NCI-H1048 (cell line): ENCODE results near the gene CEP68.
"Not testable (repeated sequence)": the region's sequence is repeated elsewhere in the genome, so short reads cannot be mapped to it uniquely, and the experiment has no call there.

Experiments used
- DNase-seq: peaks from one replicate; lab custom pipeline; 2025; lab: John Stamatoyannopoulos, UW

Gene CEP68, protein sequence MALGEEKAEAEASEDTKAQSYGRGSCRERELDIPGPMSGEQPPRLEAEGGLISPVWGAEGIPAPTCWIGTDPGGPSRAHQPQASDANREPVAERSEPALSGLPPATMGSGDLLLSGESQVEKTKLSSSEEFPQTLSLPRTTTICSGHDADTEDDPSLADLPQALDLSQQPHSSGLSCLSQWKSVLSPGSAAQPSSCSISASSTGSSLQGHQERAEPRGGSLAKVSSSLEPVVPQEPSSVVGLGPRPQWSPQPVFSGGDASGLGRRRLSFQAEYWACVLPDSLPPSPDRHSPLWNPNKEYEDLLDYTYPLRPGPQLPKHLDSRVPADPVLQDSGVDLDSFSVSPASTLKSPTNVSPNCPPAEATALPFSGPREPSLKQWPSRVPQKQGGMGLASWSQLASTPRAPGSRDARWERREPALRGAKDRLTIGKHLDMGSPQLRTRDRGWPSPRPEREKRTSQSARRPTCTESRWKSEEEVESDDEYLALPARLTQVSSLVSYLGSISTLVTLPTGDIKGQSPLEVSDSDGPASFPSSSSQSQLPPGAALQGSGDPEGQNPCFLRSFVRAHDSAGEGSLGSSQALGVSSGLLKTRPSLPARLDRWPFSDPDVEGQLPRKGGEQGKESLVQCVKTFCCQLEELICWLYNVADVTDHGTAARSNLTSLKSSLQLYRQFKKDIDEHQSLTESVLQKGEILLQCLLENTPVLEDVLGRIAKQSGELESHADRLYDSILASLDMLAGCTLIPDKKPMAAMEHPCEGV

DNA sequence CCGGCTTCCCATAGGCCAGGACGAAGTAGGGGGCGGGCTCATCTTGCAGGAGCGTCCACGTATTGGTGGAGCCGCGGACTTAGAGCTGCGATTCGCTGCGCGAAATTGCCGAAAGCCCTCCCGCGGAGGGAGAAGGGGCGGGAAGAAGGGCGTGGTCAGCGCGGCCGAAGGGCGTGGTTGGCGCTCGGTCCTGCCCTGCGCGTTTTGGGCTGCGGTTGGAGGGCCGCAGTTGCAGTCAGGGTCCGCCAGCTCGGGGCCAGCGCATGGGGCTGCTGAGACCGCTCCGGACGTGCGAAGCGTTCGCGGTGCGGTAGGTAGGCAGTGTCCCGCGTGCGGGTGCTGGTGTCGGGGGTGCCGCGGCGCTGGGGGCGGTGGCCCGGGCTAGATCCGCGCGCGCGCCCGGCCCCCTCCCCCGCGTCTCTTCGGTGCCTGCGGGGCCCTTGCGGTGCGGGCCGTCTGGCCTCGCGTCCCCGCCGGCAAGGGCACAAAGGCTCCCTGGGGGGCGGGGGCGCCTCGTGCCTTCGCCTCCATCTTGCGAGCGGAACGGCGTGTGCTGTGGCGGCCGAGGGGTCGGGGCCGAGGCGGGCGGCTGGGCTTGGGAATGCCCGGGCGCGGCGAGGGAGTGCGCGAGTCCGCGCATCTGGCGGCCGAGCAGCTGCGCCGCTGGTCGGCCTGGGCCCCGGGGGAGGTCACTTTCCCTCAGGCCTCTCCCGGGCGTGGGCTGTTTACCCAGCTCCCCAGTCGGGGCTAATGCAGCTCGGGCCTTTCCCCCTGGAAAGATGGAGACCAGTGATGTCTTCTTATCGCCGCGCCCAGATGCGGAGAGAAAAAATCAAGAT lies at the start of gene CEP68:
Gene CEP68, plus strand, starts transcription at position 202 of the 839 bp plus-strand sequence. CDS start 13,029 bp downstream, outside the sequence.
- DNase-seq: peak; percentile 93

DNA sequence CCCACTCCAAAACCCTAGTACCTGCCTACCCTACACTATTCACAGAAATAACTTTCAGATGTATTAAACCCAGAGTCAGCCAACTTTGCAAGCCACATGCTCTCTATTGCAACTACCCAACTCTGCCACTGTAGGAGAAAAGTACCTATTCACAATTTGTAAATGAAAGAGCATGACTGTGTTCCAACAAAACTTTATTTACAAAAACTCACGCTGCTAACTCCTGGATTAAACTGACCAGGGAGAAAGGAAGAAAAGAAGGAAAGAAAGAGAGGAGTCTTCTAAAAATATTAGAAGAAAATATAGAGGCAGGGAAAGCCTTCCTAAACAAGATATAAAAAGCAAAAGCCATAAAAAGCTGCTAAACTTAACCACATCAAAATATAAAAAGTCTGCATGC lies 42.4 kb upstream of the CEP68 start:
- DNase-seq: no peak

DNA sequence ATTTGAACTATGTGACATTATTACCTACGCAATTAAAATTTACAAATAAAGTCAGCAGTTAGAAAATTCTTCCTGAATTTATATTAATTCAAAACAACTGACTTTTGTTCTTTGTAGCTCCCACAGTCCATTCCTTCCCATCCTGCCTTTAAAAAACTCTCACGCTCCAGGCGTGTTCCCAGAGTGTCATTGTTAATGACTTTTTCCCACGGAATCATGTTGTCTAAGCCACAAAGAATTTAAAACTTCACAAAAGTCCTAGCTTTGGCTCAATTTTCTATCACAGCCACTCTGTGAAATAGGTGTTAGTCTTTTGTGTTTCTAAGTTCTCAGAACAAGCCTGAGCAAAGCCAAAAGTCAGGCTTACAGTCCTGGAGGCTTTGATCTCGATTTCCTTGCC lies 40.5 kb upstream of the CEP68 start:
- no peak for DNase-seq

DNA sequence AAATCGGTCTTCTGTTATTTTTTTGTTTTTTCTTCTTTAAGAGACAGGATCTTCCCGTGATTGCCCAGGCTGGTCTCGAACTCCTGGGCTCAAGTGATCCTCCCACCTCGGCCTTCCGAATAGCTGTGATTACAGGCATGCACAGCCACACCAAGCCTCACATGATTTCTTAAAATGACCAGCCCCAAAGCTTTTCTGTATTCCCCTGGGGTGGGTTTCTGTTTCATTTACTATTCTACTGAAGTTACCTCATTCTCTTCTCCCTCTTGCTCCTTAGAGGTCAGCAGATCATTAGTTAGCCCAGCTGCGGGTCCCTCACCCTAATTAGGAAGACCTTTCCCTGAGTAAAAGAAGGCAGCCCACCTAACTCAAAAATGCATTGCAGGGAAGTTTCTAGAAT lies 39.4 kb upstream of the CEP68 start:
- DNase-seq: no peak

DNA sequence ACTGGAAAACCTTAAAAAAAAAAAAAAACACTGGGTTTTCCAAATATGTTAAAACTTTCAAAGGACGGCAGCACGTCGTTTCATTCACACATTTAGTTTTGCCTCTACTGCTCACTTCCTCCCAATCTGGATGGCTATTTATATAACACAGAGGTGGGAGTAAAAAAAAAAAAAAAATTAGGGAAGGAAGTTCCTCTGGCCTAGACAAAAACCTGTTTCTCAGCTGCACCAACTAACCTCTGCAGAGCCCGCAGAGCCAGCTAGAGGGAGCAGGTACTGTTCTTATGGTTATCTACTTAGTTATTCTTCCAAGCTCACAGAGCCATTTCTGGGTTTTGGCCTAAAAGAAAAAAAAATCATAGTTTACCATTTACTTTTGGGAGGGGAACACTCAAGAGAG lies 38.9 kb upstream of the CEP68 start:
- DNase-seq: no peak

DNA sequence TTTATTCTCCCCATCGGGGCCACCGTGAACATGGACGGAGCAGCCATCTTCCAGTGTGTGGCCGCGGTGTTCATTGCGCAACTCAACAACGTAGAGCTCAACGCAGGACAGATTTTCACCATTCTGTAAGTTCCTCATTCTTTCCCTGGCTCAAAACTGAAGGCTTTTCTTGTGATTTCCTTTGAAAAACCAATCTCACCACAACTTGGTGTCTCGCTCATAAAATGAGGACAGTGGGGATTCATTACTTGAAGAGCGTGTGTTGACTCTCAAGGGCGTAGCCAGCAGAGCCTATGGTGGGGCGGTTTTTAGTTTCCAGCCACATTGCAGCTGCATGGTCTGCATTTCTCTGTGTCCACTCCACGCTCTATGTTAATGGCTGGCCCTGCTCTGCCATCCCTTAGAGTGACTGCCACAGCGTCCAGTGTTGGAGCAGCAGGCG lies 38.1 kb upstream of the CEP68 start:
- no peak for DNase-seq

DNA sequence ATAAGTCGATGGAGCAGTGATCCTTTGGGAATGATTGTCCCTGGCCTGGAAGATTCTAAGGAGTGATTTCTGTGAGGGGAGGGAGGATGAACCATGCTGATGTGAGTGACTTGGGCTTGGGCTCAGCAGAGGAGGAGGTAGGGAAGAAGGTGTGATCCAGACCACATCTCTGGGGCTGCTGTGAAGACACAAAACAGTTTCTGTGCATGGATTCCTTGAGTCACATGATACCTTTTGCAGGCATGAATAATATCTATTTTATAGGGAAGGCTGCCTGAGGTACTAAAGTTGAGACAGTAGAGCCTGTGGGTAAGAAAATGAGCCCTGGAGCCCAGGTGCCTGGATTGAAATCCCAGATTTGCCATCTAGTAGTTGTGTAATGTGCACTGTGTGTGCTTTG lies 37.2 kb upstream of the CEP68 start:
- no peak for DNase-seq

DNA sequence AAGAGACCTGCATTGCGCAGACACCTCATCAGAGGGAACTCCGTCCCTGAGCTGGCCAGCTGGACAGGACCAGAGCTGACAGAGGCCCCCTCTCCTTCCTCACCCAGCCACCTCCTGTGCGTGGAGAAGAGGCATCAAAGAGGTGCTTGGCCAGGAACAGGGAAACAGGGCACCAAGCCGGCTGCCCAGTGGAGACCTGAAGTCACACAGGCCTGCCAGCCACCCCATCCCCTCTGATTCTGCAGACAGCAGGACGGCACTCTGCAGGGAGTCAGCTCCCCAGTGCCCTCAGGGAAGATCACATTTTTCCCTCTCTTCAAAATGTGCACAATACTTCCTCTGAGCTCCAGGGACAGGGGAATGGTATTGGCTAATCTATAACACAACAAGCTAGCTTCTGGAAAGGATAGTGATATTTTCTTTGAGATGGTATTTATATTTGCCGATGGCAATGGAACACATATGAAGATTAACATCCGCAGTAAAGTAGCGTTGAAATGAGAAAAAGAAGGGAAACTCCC lies 36.5 kb upstream of the CEP68 start:
- DNase-seq: no peak

DNA sequence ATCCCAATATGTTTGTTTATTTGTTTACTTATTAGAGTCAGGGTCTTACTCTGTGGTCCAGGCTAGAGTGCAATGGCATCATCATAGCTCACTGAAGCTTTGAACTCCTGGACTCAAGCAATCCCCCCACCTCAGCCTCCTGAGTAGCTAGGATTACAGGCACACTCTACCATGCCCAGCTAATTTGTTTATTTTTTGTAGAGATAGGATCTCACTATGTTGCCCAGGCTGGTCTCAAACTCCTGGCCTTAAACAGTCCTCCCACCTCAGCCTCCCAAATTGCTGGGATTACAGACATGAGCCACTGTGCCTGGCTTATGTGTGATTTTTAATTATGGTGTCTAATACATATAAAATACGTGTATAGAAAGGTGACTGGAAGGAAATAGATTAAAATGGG lies 36.0 kb upstream of the CEP68 start:
- DNase-seq: not testable (repeated sequence)

DNA sequence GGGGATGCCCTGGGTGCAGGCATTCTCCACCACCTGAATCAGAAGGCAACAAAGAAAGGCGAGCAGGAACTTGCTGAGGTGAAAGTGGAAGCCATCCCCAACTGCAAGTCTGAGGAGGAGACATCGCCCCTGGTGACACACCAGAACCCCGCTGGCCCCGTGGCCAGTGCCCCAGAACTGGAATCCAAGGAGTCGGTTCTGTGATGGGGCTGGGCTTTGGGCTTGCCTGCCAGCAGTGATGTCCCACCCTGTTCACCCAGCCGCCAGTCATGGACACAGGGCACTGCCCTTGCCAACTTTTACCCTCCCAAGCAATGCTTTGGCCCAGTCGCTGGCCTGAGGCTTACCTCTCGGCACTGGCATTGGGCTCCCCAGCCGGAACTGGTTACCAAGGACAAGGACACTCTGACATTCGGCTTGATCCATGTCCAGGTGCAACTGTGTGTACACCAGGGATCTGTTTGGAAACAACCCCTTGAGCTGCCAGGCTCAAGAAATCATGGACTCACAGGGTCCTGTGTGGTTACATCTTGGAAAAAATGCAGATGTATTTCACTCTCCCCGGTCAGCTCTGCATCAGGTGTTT lies 35.2 kb upstream of the CEP68 start:
- no peak for DNase-seq

DNA sequence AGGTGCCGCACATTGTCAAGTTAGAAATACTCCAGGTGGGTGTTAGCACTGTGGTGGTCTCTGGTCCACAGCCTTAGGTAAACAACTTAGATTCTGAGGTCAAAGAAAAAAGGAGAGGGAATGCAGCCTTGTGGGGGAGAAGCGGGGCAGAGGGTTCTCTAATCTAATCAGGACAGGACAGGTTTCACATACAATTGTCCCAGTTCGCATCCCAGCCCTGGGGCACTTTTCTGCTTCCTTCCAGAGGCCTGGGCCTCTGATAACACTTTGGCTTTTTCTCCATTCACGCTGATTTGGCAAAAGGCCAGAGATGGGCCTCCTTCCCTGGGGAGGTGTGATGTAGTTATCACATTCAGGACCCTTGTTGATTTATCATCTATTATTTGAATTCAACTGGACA lies 34.5 kb upstream of the CEP68 start:
- no peak for DNase-seq

DNA sequence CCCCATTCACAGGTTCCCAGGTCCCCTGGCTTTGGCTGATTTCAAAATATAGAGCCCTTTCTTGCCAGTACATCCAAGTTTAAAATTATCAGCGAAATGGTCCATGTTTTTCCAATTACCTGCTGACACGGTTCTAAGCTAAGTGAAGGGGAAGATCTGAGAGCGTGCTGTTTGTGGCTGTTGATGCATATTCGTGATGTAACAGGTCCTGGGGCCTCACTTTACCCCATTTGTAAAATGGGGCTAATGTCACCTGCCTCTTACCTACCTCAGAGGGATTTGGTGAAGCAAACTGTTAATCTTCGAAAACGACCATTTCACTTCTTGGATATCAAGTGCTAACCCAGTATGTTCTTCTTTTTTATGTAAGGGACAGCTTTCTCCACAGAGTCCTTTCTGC lies 34.0 kb upstream of the CEP68 start:
- DNase-seq: no peak

DNA sequence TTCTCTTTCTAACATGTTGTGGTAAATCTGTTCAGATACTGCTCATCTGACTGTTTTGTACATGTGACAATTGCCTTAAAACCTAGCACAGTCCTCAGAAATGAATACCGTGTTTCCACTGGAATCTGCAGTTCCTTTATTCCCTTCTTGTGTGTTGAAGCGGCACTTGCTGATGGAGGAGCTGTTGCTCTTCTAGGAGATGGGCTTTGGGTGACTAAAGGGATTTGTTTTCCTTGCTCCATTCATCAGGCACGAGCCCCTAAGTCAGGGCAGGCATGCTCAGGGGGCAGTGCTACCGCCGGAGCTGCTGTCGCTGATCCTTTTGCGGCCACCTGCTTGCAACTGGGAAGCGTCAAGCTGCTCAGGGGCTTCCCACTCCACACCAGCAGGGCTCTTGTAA lies 32.5 kb upstream of the CEP68 start:
- no peak for DNase-seq

DNA sequence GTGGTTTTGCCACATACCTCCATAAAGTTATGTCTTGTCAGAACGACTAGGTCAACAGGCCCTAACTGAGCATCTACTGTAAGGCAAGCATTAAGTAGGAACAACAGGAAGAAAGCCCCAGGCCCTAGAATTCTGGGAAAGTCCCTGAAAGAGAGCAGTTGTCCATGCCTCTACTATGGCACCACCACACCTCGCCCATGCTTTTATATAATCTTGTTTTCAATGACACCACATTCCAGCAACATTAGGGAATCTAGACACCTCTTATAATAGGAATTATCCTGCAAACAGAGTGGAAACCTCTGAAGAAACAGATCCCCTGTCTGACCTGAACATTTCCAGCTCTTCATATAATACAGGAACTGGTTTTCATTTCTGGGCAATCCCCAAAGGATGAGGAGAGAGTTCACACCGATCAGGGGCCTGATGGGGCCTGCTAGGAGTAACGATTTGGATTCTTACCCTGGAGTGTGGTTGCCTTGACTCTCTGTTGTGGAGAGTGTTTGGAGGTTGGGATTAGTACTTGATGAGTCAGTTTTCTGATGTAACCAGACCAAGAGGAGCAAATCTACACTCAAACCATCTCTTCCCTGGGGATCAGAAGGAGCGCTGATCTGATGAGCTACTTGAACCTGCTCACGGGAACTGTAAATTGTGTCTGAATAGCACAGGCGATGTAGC lies 31.9 kb upstream of the CEP68 start:
- no peak for DNase-seq

DNA sequence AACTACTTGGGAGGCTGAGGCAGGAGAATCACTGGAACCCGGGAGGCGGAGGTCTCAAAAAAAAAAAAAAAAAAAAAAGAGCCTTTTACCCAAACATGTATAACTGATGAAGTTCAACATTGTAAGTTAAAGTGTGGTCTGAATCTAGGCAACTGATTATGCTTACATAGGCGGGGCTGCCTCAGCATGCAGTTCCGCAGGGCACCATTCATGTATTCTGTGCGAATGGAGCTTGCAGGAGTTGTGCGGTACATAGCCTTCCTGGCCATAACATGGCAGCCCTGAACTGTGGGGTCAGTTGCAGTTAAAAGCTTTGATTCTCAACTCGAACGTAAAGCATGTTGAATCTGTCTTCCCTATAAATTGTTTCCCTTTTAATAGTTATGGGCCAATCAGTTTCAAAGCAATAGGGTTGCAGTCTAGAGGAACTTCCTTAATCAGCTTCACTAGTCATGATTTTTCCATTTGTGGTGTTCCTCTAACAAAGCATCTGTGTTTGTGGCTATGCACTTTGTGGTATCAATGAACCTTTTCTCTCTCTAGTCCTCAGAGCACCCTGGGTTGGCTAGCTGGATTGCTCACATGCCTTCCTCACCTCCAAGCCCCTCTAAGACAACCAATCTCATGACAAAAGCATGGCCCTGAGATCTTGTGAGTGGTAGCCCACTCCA lies 30.6 kb upstream of the CEP68 start:
- DNase-seq: no peak

DNA sequence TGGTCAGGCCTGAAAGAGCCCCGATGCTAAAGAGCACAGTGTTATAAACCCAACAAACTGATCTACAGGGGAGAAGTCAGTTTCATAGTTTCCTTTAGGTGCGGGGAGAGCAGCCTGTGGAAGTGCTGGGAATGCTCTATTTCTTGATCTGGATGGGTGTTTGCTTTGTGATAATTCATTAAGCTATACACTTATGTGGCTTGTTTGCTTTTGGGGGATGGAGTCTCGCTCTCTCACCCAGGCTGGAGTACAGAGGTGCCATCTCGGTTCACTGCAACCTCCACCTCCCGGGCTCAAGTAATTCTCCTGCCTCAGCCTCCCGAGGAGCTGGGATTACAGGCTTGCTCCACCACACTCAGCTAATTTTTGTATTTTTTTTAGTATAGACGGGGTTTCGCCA lies 30.1 kb upstream of the CEP68 start:
- DNase-seq: no peak

DNA sequence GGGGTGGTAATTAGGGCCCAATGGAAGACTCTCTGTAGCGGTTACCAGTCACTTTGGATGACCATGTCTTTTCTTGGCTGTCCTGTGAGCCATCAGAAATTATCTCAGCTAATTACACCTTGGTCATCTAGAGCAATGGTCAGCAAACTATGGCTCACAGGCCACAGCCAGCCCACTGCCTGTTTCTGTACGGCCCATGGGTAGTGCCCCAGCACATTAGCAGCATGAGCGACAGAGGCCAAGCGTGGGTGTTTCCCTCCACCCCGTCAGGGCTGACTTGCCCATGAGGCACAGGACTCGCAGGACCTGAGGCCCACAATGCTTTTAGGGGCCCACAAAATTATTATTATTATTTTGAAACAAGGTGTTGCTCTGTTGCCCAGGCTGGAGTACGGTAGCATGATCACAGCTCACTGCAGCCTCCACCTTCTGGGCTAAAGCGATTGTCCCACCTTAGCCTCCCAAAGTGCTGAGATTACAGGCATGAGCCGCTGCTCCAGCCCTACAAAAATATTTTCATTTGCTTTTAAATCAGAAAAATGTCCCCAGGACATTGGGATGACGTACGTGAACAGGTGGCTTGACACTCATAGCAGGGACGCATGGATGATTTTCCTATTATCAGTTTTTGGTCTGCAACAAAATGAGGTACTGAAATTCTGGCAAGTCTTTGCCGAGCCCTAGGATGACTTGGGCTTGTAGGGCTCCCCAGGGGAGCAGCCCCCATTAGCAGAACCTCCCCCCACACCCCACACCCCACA lies 29.3 kb upstream of the CEP68 start:
- no peak for DNase-seq

DNA sequence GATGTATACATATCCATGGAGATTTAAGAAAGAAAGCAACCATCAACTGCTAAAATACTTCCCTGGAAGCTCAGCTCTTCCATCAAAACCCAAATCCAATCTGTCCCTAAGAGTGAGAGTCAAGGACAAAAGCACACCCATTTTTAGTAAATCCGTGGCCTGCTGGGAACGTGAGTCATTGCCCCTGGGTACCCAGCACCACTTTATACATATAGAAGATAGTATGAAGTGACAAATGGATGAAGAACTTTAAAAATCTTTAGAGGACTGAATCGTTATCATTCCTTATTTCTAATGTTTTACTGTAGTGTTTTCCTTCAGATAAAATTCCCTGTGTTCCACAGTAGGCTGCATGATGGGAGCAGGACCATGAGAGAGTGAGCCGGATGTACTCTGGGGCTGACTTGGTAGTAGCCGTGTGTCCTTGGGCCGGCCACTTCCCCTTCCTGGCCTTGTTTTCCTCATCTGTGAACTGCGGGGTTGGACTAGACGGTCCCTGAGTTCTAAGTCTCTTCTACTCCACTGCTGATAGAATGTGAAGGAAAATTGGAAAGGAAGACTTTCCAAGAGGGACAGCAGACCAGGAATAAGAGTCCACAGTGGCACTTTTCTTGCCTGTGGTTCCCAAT lies 28.5 kb upstream of the CEP68 start:
- no peak for DNase-seq
